K562 (cell line): ENCODE measurements around the gene BZW1. TPM values are rescaled to one million over a fixed set of nuclear protein-coding genes. Genes with fewer than 3 reads are reported as not detected.

Experiments used
- ATAC-seq: fragments of 200-7000 bp; cut with Tn5 transposase; 3 replicates; pipeline ENCODE4 v1.9.1; 2020; ENCODE audit warnings: moderate library complexity
- BruUV-seq: library from RNA; stranded (reverse); fragments of 400-500 nt; replicated peaks from 2 replicates; lab custom pipeline; 2021; lab: Mats Ljungman, UMichigan
- CTCF ChIA-PET: fragments of 300-600 bp; formaldehyde crosslinking; extraction: SDS; loops from one replicate; lab custom pipeline; 2021; ENCODE audit warnings: low intra/inter-chr PET ratio; lab: Yijun Ruan, JAX
- POLR2A ChIA-PET: fragments of 300-600, 350-650 bp; sonication (Branson Sonifier 250); formaldehyde crosslinking; extraction: SDS; loops from one replicate; lab custom pipeline; 2021; ENCODE audit warnings: antibody characterized with exemption, inconsistent platforms; lab: Yijun Ruan, JAX
- DNase-seq, 4 experiments: peaks; one replicate each; pipeline versions ENCODE4 v3.0.0 to v3.0.0-alpha.2; 2011 to 2018; ENCODE audit warnings: low spot score in 3 of 4, mixed read lengths in 3 of 4; ENCODE audit errors: extremely low read depth in 1 of 4
- FAIRE-seq: peaks from 2 replicates; lab custom pipeline; 2011; peaks lifted over from hg19 to GRCh38; lab: Jason Lieb, UNC
- H2AFZ ChIP-seq: 2 replicates; pipeline ENCODE4 v1.6.0; 2011; ENCODE audit warnings: low read depth, low read length, control low read depth, inconsistent platforms
- H3K27ac ChIP-seq: fragments of 200-600 bp; 3 replicates; pipeline ENCODE4 v1.8.0; 2011; ENCODE audit warnings: low read depth, mild to moderate bottlenecking, control low read depth, inconsistent platforms, low read length, moderate library complexity, mixed read lengths; ENCODE audit errors: extremely low read depth
- H3K27me3 ChIP-seq, 2 experiments: fragments of 300-600 bp in 1 of 2; 2 replicates in 1 of 2; 3 replicates in 1 of 2; pipeline versions ENCODE4 v1.6.0 to v1.8.0; 2011; ENCODE audit warnings: inconsistent platforms in 2 of 2, low read length in 2 of 2, mild to moderate bottlenecking in 1 of 2, mixed read lengths in 1 of 2, moderate library complexity in 1 of 2; ENCODE audit not compliant: control insufficient read depth in 2 of 2, insufficient read depth in 2 of 2
- H3K36me3 ChIP-seq: fragments of 300-600 bp; 3 replicates; pipeline ENCODE4 v1.8.0; 2011; ENCODE audit warnings: mild to moderate bottlenecking, low read length, inconsistent platforms; ENCODE audit not compliant: control insufficient read depth, insufficient read depth
- H3K4me1 ChIP-seq, 2 experiments: fragments of 200-600 bp in 1 of 2; replicated peaks in 1 of 2; 2 replicates in 1 of 2; 3 replicates in 1 of 2; pipeline versions ENCODE4 v1.5.1 to v1.8.0; 2011; ENCODE audit warnings: inconsistent platforms in 2 of 2, low read length in 2 of 2, mild to moderate bottlenecking in 1 of 2, mixed read lengths in 1 of 2, moderate library complexity in 1 of 2; ENCODE audit not compliant: control insufficient read depth in 2 of 2, insufficient read depth in 2 of 2
- H3K4me2 ChIP-seq: 2 replicates; pipeline ENCODE4 v1.6.1; 2011; ENCODE audit warnings: low read length, control low read depth, inconsistent platforms, mixed read lengths; ENCODE audit not compliant: insufficient read depth
- H3K4me3 ChIP-seq: fragments of 200-600 bp; sonication (generic), shearing (Covaris generic); 2 replicates; pipeline ENCODE4 v1.5.1; 2016; ENCODE audit warnings: control low read depth, inconsistent platforms
- H3K79me2 ChIP-seq: fragments of 200-600 bp; 3 replicates; pipeline ENCODE4 v1.8.0; 2011; ENCODE audit warnings: low read length, inconsistent platforms; ENCODE audit not compliant: control insufficient read depth, insufficient read depth
- H3K9ac ChIP-seq, 2 experiments: 2 replicates each; pipeline versions ENCODE4 v1.6.0 to v1.6.1; 2011; ENCODE audit warnings: low read depth in 2 of 2, low read length in 2 of 2, control low read depth in 1 of 2, inconsistent platforms in 1 of 2, mild to moderate bottlenecking in 1 of 2, mixed read lengths in 1 of 2; ENCODE audit not compliant: insufficient read depth in 1 of 2
- H3K9me1 ChIP-seq: one replicate; pipeline ENCODE4 v1.6.0; 2011; ENCODE audit warnings: inconsistent platforms, mild to moderate bottlenecking, low read length, moderate library complexity; ENCODE audit not compliant: control insufficient read depth, insufficient read depth
- H3K9me3 ChIP-seq: replicated peaks from 2 replicates; pipeline ENCODE4 v1.5.1; 2011; ENCODE audit warnings: low read depth, low read length, inconsistent platforms; ENCODE audit not compliant: control insufficient read depth, insufficient read depth
- H4K20me1 ChIP-seq: replicated peaks from 2 replicates; pipeline ENCODE4 v1.6.1; 2011; ENCODE audit warnings: low read length, inconsistent platforms, mixed read lengths; ENCODE audit not compliant: control insufficient read depth, insufficient read depth
- CREM ChIP-seq: IDR thresholded peaks from 2 replicates; pipeline ENCODE4 v1.6.1; 2014; ENCODE audit warnings: antibody characterized with exemption, low read depth
- CTCF ChIP-seq, 3 experiments: IDR thresholded peaks in 2 of 3; conservative IDR thresholded peaks in 1 of 3; 2 replicates each; pipeline ENCODE4 v1.5.1; 2011 to 2012; ENCODE audit warnings: low read length in 3 of 3, mild to moderate bottlenecking in 3 of 3, control low read depth in 2 of 3, improper control_type of control experiment in 1 of 3, inconsistent platforms in 1 of 3, low read depth in 1 of 3, mixed read lengths in 1 of 3, moderate library complexity in 1 of 3; ENCODE audit not compliant: insufficient read depth in 2 of 3
- CXXC5 ChIP-seq: fragments of 250-450 bp; sonication (Bioruptor Pico); IDR thresholded peaks from 2 replicates; pipeline ENCODE4 v1.8.0; 2022; ENCODE audit warnings: inconsistent platforms, mild to moderate bottlenecking, moderate library complexity
- E2F6 ChIP-seq, 2 experiments: IDR thresholded peaks; 2 replicates each; pipeline ENCODE4 v1.6.1; 2011; ENCODE audit warnings: borderline replicate concordance in 1 of 2, control low read depth in 1 of 2, low read depth in 1 of 2, low read length in 1 of 2, mild to moderate bottlenecking in 1 of 2, mixed read lengths in 1 of 2, moderate library complexity in 1 of 2; ENCODE audit not compliant: insufficient read depth in 1 of 2, insufficient read length in 1 of 2, poor library complexity in 1 of 2, severe bottlenecking in 1 of 2; ENCODE audit errors: extremely low read depth in 1 of 2
- EP400 ChIP-seq: fragments of 450-650 bp; IDR thresholded peaks from 2 replicates; pipeline ENCODE4 v1.6.1; 2017; ENCODE audit warnings: antibody characterized with exemption, mild to moderate bottlenecking, moderate library complexity
- L3MBTL2 ChIP-seq: fragments of 450-650 bp; IDR thresholded peaks from 2 replicates; pipeline ENCODE4 v1.6.1; 2016; ENCODE audit warnings: mild to moderate bottlenecking, moderate library complexity
- MNT ChIP-seq, 2 experiments: fragments of 450-650 bp; conservative IDR thresholded peaks; 2 replicates each; pipeline ENCODE4 v1.6.1; 2017; ENCODE audit warnings: mild to moderate bottlenecking in 2 of 2, moderate library complexity in 2 of 2
- MYNN ChIP-seq, 2 experiments: sonication (generic); formaldehyde crosslinking in 1 of 2; IDR thresholded peaks; 2 replicates each; pipeline versions ENCODE4 v1.5.0 to v1.6.1; 2016 to 2020; ENCODE audit warnings: antibody characterized with exemption in 1 of 2, missing genetic modification reagents in 1 of 2
- USF2 ChIP-seq: sonication (generic); formaldehyde crosslinking; IDR thresholded peaks from 2 replicates; pipeline ENCODE4 v1.5.0; 2020; ENCODE audit warnings: missing genetic modification reagents
- ZBTB26 ChIP-seq: fragments of 450-650 bp; formaldehyde crosslinking; IDR thresholded peaks from 2 replicates; pipeline ENCODE4 v1.4.0; 2022; ENCODE audit warnings: missing genetic modification characterization
- ZNF444 ChIP-seq: fragments of 250-450 bp; sonication (Bioruptor Pico); IDR thresholded peaks from 2 replicates; pipeline ENCODE4 v1.4.0; 2020; ENCODE audit warnings: mild to moderate bottlenecking, moderate library complexity
- WGBS: fragments of 100-300 bp; shearing (Covaris generic); methylation state at CpG from one replicate; pipeline ENCODE4 v1.1.6; 2016; ENCODE audit warnings: low coverage, mixed read lengths; ENCODE audit not compliant: insufficient coverage; ENCODE audit errors: missing lambda C conversion rate; 5-methylcytosine and 5-hydroxymethylcytosine counted together
- in situ Hi-C: fragments of 300-500 bp; cut with MboI; formaldehyde crosslinking; loops from 4 replicates; pipeline ENCODE4 v1.15.0; 2018; ENCODE audit warnings: inconsistent platforms, mixed read lengths
- intact Hi-C: fragments of 100-400 bp; cut with micrococcal nuclease; formaldehyde crosslinking; loops from 2 replicates; pipeline ENCODE4 v1.14.2; 2022
- polyA plus RNA-seq, 8 experiments: library from polyadenylated mRNA; depleted of rRNA in 4 of 8; stranded (reverse) in 5 of 8; unstranded in 3 of 8; fragments of >200 nt; fragmentation: Nextera tagmentation in 2 of 8; fragmentation: Illumina TruSeq in 1 of 8; extraction: Ambion mirVana in 2 of 8; extraction: Trizol in 1 of 8; gene quantifications; 2 replicates each; pipeline versions ENCODE4 v1.2.1 to v1.2.3, GENCODE V29; 2011 to 2014; ENCODE audit warnings: inconsistent platforms in 1 of 8, missing spikeins in 1 of 8
- total RNA-seq, 7 experiments: library from RNA; depleted of rRNA in 6 of 7; stranded (reverse); fragments of >200 nt in 6 of 7; fragmentation: Illumina TruSeq in 2 of 7; extraction: Trizol in 2 of 7; gene quantifications; 2 replicates each; pipeline versions ENCODE4 v1.2.1 to v1.2.3, GENCODE V29; 2011 to 2021; ENCODE audit warnings: low replicate concordance in 1 of 7

Gene BZW1
- total and polyA plus RNA-seq, 9 of the 15 experiments (the other 6 are each of a cell fraction or from before 2014, with no cell fraction given): 110 to 244 (median 198) TPM

- Histone ChIP-seq H2AFZ (no peak overlapping the region), H3K27me3 (no peaks in the 10 kb centered on the region), H3K79me2 (no peaks in the 10 kb centered on the region), H3K9me1 (no peaks in the 10 kb centered on the region), H3K9me3 (no peaks in the 10 kb centered on the region), H3K9ac (no peak overlapping the region), H4K20me1 (no peaks in the 10 kb centered on the region), H3K27ac (no peak overlapping the region), H3K4me3 (no peak overlapping the region), H3K4me1 (no peaks in the 10 kb centered on the region; a peak in 1 of 5 replicates), H3K36me3 (peaks cover 46% of the 10 kb centered on the region), H3K4me2 (no peak overlapping the region; the same call in 1 of the 2 replicates)
- WGBS: 23% methylated on average over 12 of the region's 14 CpGs
- FAIRE-seq (peak; percentile 65), ATAC-seq (peak; percentile 82), DNase-seq (peak in 3 of 4 experiments; percentile 12 to 61 (median 36))
- intact Hi-C loops (loop anchor here (2.0 kb wide), 1 partner anchor 138 kb away; no protein-coding TSS in a partner anchor), in situ Hi-C loops (no loop called here)
- CTCF ChIA-PET: no interaction called here
- BruUV-seq: no TSS peak
- POLR2A ChIA-PET: interaction anchor here (0.7 to 3.9 kb wide), 4 partner anchors 9 to 23 kb away, joined by 3 to 27 read pairs (median 6); partner anchors contain the start of gene CLK1
- TF ChIP-seq CREM (no peak), E2F6 (IDR thresholded peaks at IDR 0.05; ENCODE audit: borderline replicate concordance in 1 of 2, extremely low read depth in 1 of 2, insufficient read depth in 1 of 2, insufficient read length in 1 of 2, low read depth in 1 of 2, low read length in 1 of 2, poor library complexity in 1 of 2, severe bottlenecking in 1 of 2) (peak in 1 of 2 experiments; percentile 41), CTCF (IDR thresholded peaks at IDR 0.05 in 2 of 3, conservative IDR thresholded peaks at IDR 0.05 in 1 of 3; ENCODE audit: insufficient read depth in 2 of 3, low read depth in 1 of 3, low read length in 3 of 3) (peak; percentile 36 to 46 (median 43); a peak in 2 of 6 replicates), MYNN (IDR thresholded peaks at IDR 0.05) (0 out of 2 replicates have a peak, but pooled peaks have one; percentile 14), MYNN (CRISPR knock-in tag; IDR thresholded peaks at IDR 0.05) (no peak), USF2 (peak; percentile 56), ZBTB26 (CRISPR knock-in tag) (no peak), ZNF444 (CRISPR knock-in tag) (no peak), L3MBTL2 (peak; percentile 60), MNT (conservative IDR thresholded peaks at IDR 0.05) (peak; percentile 64 to 77; a peak in 3 of 4 replicates), EP400 (peak; percentile 51; the same call in 1 of the 2 replicates), CXXC5 (CRISPR knock-in tag) (no peak)
Measured at GRCh38 chr2:200850512-200851256, 39.0 kb downstream of the BZW1 start.
